Fibroblast of lung (primary cell): ENCODE data around the gene CDS1.

Experiments used
- EZH2 ChIP-seq: IDR thresholded peaks from 2 replicates; pipeline ENCODE4 v1.5.1; 2012; ENCODE audit warnings: low read length, control low read depth, mild to moderate bottlenecking; ENCODE audit errors: missing control alignments
- TF ChIP-seq, protein P1 (sequence below), 2 donors: IDR thresholded peaks in 1 of 2; conservative IDR thresholded peaks in 1 of 2; 1 replicate in 1 of 2; 2 replicates in 1 of 2; pipeline ENCODE4 v1.5.1; 2011 to 2012; ENCODE audit warnings: low read length in 2 of 2, control low read depth in 1 of 2, inconsistent platforms in 1 of 2, low read depth in 1 of 2, mild to moderate bottlenecking in 1 of 2

DNA sequence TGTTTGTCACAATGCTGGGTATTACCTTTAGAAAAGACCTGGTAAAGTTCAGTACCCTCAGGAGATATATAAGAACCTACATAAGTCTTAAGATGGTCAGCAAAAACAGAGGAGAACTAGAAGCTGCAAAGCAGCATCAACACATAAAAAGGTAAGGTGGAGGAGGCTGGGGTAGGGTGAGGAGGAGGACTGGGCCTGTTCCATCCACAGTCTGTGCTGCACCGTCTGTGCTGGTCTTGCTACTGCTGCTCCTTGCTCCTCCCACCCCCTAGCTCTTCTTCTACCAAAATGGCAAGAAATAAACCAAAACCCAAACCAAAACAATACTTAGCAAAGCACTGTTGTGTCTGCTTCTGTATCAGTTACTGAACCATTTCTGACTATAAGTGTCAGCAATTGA, 102.2 kb downstream of the CDS1 start:
- TF ChIP-seq, protein P1, sequence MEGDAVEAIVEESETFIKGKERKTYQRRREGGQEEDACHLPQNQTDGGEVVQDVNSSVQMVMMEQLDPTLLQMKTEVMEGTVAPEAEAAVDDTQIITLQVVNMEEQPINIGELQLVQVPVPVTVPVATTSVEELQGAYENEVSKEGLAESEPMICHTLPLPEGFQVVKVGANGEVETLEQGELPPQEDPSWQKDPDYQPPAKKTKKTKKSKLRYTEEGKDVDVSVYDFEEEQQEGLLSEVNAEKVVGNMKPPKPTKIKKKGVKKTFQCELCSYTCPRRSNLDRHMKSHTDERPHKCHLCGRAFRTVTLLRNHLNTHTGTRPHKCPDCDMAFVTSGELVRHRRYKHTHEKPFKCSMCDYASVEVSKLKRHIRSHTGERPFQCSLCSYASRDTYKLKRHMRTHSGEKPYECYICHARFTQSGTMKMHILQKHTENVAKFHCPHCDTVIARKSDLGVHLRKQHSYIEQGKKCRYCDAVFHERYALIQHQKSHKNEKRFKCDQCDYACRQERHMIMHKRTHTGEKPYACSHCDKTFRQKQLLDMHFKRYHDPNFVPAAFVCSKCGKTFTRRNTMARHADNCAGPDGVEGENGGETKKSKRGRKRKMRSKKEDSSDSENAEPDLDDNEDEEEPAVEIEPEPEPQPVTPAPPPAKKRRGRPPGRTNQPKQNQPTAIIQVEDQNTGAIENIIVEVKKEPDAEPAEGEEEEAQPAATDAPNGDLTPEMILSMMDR (conservative IDR thresholded peaks at IDR 0.05 in 1 of 2, IDR thresholded peaks at IDR 0.05 in 1 of 2; ENCODE audit: low read depth in 1 of 2, low read length in 2 of 2): no peak
- no peak for TF ChIP-seq EZH2
